ENCODE measurements around the gene RHPN2. TPM values are rescaled to one million over a fixed set of nuclear protein-coding genes. Genes with fewer than 3 reads are reported as not detected.

Gene RHPN2
- total RNA-seq, 4 donors from 2014 or later: 49.0 to 276 (median 74.3) TPM

DNA sequence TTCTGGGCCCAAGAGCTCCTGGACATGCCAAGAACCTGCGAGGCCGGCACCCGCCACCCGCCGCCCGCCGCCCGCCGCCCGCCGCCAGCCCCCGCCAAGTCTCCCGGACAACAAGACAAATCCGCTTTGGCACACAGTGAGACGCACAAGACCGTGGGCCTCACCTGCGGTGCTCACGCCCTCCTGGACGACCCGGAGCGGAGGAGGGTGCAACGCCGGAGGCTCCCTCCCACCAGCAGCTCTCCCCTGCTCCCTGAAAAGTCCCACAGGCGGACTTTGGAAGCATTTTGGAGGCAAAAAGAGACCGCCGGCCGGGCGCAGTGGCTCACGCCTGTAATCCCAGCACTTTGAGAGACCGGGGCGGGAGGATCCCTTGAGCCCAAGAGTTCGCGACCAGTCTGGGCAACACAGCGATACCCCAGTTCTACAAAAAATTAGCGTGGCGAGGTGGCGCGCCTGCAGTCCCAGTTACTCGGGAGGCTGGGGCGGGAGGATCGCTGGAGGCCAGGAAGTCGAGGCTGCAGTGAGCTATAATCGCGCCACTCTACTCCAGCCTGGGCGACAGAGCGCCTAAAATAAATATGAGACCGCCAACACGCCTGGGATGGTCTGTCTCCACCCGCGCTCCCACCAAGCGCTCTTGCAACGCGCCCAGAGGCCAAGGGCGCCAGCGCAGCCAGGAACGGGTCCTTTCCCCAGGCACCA, 783 bp downstream of the RHPN2 start:
- H3K9me3 ChIP-seq: no peaks in the 10 kb centered on the region
- TF ChIP-seq POLR2AphosphoS5 (IDR thresholded peaks at IDR 0.05): no peak
- TF ChIP-seq, protein P1, sequence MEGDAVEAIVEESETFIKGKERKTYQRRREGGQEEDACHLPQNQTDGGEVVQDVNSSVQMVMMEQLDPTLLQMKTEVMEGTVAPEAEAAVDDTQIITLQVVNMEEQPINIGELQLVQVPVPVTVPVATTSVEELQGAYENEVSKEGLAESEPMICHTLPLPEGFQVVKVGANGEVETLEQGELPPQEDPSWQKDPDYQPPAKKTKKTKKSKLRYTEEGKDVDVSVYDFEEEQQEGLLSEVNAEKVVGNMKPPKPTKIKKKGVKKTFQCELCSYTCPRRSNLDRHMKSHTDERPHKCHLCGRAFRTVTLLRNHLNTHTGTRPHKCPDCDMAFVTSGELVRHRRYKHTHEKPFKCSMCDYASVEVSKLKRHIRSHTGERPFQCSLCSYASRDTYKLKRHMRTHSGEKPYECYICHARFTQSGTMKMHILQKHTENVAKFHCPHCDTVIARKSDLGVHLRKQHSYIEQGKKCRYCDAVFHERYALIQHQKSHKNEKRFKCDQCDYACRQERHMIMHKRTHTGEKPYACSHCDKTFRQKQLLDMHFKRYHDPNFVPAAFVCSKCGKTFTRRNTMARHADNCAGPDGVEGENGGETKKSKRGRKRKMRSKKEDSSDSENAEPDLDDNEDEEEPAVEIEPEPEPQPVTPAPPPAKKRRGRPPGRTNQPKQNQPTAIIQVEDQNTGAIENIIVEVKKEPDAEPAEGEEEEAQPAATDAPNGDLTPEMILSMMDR (IDR thresholded peaks at IDR 0.05): no peak
- no peak for TF ChIP-seq EP300 (IDR thresholded peaks at IDR 0.05; ENCODE audit: low read depth)
- no peak for TF ChIP-seq POLR2A (IDR thresholded peaks at IDR 0.05)
- no peaks in the 10 kb centered on the region for H3K36me3 ChIP-seq
- in situ Hi-C loops (cut with MboI; ENCODE audit: low pct_ligation_motif_present in 1 of 4, low pct_unique_long_range_greater_than_20kb in 1 of 4, low sequenced_read_pairs in 3 of 4) (no loop called here), intact Hi-C loops (cut with DNase I; ENCODE audit: low total_unique reads) (no loop called here)
- WGBS, 2 donors (ENCODE audit: low coverage in 1 of 2): 5% methylated on average over 50 of the region's 56 CpGs; no CpG with 5 or more reads in 1 of the 2 donors
- peaks cover 27% of the 10 kb centered on the region for H3K27me3 ChIP-seq
- peaks cover 0 to 23% (median 19%) of the 10 kb centered on the region in 4 donors for H3K4me1 ChIP-seq
- peak overlapping the region; percentile 63 to 94 (median 88) for H3K4me3 ChIP-seq
- DNase-seq: no peak
- peak overlapping the region; percentile 82 to 95 (median 94) for H3K27ac ChIP-seq

DNA sequence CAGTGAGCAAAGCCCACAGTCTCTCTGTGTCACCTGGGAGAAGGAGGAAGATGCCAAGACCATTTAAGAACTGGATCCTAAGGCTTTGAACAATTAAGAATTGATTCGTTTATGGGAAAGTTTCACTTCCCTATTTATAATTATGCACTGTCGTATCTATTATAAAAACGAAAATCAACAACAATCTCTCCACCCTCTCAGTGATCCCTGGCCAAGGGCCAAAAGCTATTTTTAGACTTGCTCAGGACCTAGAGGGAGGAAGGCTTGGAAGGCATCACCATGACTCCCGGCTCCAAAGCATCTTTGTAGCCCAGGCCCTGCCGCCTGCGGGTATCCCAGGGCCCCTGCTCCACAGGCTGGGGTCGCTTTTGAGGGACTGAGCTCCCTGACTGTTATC, 1.3 kb downstream of the RHPN2 start:
- H3K4me3 ChIP-seq: peak overlapping the region in 3 of 4 donors; percentile 87 to 94 (median 88)
- no peak for TF ChIP-seq POLR2A (IDR thresholded peaks at IDR 0.05)
- TF ChIP-seq POLR2AphosphoS5 (IDR thresholded peaks at IDR 0.05): peak in 1 of 3 donors; percentile 9
- peak overlapping the region; percentile 82 to 95 (median 94) for H3K27ac ChIP-seq
- H3K36me3 ChIP-seq: no peaks in the 10 kb centered on the region
- intact Hi-C loops (cut with DNase I; ENCODE audit: low total_unique reads): no loop called here
- H3K27me3 ChIP-seq: peaks cover 27% of the 10 kb centered on the region
- 7 to 9% methylated on average over 3 to 7 of the region's 7 CpGs for WGBS, 2 donors (ENCODE audit: low coverage in 1 of 2)
- H3K4me1 ChIP-seq: peaks cover 0 to 23% (median 19%) of the 10 kb centered on the region in 4 donors
- no peaks in the 10 kb centered on the region for H3K9me3 ChIP-seq
- DNase-seq: peak; percentile 78
- in situ Hi-C loops (cut with MboI; ENCODE audit: low pct_ligation_motif_present in 1 of 4, low pct_unique_long_range_greater_than_20kb in 1 of 4, low sequenced_read_pairs in 3 of 4): no loop called here

DNA sequence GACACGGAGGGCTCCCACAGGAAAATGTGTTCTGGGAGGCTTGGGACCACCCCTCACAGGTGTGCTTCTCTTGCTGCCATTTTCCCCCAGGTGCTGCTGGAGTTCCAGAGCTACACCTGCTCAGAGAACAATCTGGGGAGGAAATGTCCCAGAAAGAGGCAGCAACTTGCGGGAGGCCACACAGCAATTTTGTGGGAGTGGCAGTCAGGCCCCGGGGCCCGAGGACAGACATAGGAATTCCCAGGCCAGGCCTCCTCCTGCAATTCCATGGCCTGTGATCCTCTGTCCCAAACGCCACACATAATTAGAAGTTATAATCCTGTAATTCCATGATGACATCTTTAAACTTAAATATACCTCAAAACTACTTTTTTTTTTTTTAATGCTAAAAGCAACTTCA, 1.8 kb downstream of the RHPN2 start:
- DNase-seq: no peak
- Histone ChIP-seq H3K27ac (peak overlapping the region; percentile 82 to 95 (median 94)), H3K27me3 (peaks cover 27% of the 10 kb centered on the region), H3K4me3 (peak overlapping the region in 3 of 4 donors; percentile 87 to 94 (median 88)), H3K9me3 (no peaks in the 10 kb centered on the region), H3K36me3 (no peaks in the 10 kb centered on the region), H3K4me1 (peaks cover 0 to 23% (median 19%) of the 10 kb centered on the region in 4 donors)
- no peak for TF ChIP-seq POLR2A (IDR thresholded peaks at IDR 0.05)
- no peak for TF ChIP-seq POLR2AphosphoS5 (IDR thresholded peaks at IDR 0.05)
- TF ChIP-seq, protein P1 (IDR thresholded peaks at IDR 0.05): no peak
- TF ChIP-seq EP300 (IDR thresholded peaks at IDR 0.05; ENCODE audit: low read depth): no peak
- in situ Hi-C loops (cut with MboI; ENCODE audit: low pct_ligation_motif_present in 1 of 4, low pct_unique_long_range_greater_than_20kb in 1 of 4, low sequenced_read_pairs in 3 of 4) (no loop called here), intact Hi-C loops (cut with DNase I; ENCODE audit: low total_unique reads) (no loop called here)
- 50 to 65% methylated on average over 1 to 5 of the region's 5 CpGs for WGBS, 2 donors (ENCODE audit: low coverage in 1 of 2)

DNA sequence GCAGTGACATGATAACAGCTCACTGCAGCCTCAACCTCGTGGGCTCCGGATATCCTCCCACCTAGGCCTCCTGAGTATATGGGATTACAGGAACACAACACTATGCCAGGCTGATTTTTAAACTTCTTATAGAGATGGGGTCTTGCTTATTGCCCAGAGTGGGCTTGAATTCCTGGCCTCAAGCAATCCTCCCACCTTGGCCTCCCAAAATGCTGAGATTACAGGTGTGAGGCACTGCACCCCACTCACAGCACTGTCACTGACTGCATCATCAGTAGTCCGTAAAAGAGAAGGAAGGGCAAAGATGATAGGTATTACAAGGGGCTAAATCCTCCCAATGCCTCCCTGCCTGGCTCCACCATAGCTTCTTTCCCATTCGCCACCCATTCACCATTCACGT, 4.1 kb downstream of the RHPN2 start:
- no peak for DNase-seq
- WGBS, 2 donors (ENCODE audit: low coverage in 1 of 2): 81 to 93% methylated on average over 3 to 5 of the region's 5 CpGs
- Histone ChIP-seq H3K36me3 (no peaks in the 10 kb centered on the region), H3K4me1 (peaks cover 0 to 26% (median 23%) of the 10 kb centered on the region in 4 donors), H3K4me3 (no peak overlapping the region), H3K9me3 (no peaks in the 10 kb centered on the region), H3K27me3 (peaks cover 27% of the 10 kb centered on the region), H3K27ac (no peak overlapping the region)
- in situ Hi-C loops (cut with MboI; ENCODE audit: low pct_ligation_motif_present in 1 of 4, low pct_unique_long_range_greater_than_20kb in 1 of 4, low sequenced_read_pairs in 3 of 4): no loop called here
- TF ChIP-seq, protein P1 (IDR thresholded peaks at IDR 0.05): no peak
- no peak for TF ChIP-seq POLR2A (IDR thresholded peaks at IDR 0.05)
- no peak for TF ChIP-seq POLR2AphosphoS5 (IDR thresholded peaks at IDR 0.05)
- TF ChIP-seq EP300 (IDR thresholded peaks at IDR 0.05; ENCODE audit: low read depth): no peak
- intact Hi-C loops (cut with DNase I; ENCODE audit: low total_unique reads): no loop called here
